ENCODE results near the gene LUC7L2.
"Not testable (repeated sequence)": the region's sequence is repeated elsewhere in the genome, so short reads cannot be mapped to it uniquely, and the experiment has no call there.

The LUC7L2 gene

GRCh38 chr7:139451638-139452037, 91.9 kb downstream of the LUC7L2 start:
- DNase-seq (ENCODE audit: low read depth): no peak

- no peak for DNase-seq (ENCODE audit: low read depth)
Measured at GRCh38 chr7:139452958-139453672, 93.4 kb downstream of the LUC7L2 start.

- no peak for DNase-seq (ENCODE audit: low read depth)
Measured at GRCh38 chr7:139453673-139454321, 94.1 kb downstream of the LUC7L2 start.

GRCh38 chr7:139455789-139456188, 96.1 kb downstream of the LUC7L2 start:
- DNase-seq (ENCODE audit: low read depth): no peak

- no peak for DNase-seq (ENCODE audit: low read depth)
Measured at GRCh38 chr7:139456511-139456910, 96.8 kb downstream of the LUC7L2 start.

- no peak for DNase-seq (ENCODE audit: low read depth)
Measured at GRCh38 chr7:139457153-139457946, 97.7 kb downstream of the LUC7L2 start.

- DNase-seq (ENCODE audit: low read depth): not testable (repeated sequence)
Measured at GRCh38 chr7:139463421-139463820, 103.7 kb downstream of the LUC7L2 start.

- DNase-seq (ENCODE audit: low read depth): not testable (repeated sequence)
Measured at GRCh38 chr7:139464511-139464910, 104.8 kb downstream of the LUC7L2 start.

GRCh38 chr7:139465072-139465471, 105.4 kb downstream of the LUC7L2 start:
- not testable (repeated sequence) for DNase-seq (ENCODE audit: low read depth)

- not testable (repeated sequence) for DNase-seq (ENCODE audit: low read depth)
Measured at GRCh38 chr7:139467729-139468128, 108.0 kb downstream of the LUC7L2 start.

GRCh38 chr7:139468281-139468680, 108.6 kb downstream of the LUC7L2 start:
- not testable (repeated sequence) for DNase-seq (ENCODE audit: low read depth)

GRCh38 chr7:139471740-139472353, 112.2 kb downstream of the LUC7L2 start:
- no peak for DNase-seq (ENCODE audit: low read depth)

Data from stromal cell of bone marrow (primary cell).